HuH-7.5 (cell line): Measurements from ENCODE around the gene GRIA1.

Experiments
- DNase-seq: peaks from one replicate; pipeline ENCODE4 v3.0.0; 2011; ENCODE audit warnings: low spot score

GRIA1 gene

DNA sequence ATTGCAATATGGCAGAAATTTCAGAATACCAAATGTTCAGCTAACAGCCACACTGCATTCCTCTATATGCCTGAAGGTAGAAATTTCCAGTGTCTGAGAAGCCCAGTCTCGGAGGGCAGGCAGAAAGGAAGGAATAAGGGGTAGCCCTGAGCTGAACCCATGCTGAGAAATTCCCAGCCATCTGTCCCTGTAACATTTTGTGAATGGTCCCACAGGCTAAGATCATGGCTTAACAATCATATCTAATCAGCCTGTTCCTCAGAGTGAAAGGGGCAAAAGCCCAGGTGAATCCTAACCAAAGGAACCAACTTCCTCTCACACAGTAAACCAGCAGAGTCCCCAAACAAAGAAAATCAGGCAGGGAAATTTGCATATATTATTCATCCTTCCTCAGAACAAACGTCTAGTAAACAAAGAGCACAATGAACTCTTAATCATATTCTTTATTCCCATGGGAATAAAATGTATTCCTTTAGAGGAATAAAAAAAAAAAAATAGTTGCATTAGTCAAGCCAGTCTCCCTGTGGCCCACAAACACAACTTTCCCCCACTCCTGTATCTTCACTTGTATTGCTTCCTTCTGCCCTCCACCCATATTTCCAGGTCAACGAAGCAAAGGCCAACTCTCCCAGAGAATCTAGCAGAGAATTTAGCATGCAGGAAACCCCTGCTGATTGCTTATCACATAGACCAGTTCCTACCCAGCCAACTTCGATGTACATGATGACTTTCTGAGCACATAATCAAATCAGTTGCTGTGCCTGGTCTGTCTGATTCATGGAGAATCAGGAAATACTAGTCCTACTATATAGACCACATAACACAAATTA is 290.6 kb downstream of the GRIA1 start:
- no peak for DNase-seq

DNA sequence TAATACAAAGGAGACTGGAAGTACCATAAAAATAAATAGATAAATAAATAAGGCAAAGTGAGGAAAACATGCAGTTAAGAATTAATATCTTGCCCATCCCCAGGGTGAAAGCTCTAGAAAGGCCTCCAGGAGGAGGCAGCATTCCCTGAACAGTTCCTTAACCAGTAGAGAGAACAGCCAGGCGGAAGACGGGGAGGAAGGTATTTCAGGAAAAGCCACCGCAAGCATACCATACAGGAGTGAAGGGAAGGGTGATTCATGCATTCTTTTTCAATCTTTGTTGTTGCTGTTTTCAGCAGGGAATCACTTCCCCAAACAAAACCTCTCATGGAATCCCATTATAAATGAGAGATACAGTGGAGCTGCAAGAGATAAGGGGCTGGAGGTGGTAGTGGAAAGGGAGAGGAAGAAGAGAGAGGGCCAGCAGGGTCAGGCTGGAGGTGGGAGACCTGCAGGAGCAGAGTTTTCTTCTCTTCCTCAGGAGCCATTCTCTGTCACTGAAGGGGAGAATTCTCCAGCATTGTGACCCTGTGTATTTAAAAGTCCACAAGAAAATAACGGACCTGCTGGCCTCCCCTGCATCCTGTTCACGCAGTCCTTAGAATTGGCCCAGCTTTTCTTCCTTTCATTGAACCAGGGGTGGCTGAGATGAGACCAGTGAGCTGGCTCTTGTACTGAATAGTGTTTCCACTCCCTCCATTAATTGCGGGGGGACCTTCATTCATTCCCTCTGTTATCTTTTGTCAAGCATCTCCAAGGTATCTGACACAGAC is 292.3 kb downstream of the GRIA1 start:
- DNase-seq = no peak

DNA sequence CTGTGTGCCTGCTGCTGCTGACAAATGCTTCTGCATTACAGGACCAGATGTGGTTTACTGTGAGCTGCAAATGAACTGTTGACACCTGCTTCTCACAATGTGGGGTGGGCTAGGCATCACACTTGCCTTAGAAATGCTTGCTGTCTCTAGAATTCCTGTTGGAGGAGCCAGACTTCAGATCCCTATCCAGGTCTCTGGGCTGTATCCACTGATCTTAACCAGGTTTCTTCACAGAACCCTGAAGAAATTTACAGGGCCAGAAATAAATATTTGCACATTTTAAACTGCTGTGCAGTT is 292.8 kb downstream of the GRIA1 start:
- no peak for DNase-seq

DNA sequence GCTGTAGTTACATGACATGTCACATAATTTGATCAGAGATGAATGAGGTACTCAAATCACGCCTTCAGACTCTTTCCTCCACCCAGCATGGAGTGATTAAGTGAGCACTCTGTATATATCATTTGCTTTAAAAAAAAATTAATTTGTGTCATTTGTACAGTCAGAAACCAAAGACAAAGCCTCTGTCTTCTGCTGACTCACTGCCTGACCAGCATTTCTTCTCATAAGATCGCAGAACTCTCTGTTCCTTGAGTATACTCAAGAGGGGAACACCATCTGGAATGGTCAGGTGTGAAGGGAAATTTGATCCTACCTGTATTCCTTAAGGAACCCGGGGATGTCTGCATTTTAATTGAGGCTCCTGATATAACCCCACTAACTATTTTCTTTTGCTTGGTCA is 293.8 kb downstream of the GRIA1 start:
- DNase-seq = no peak

DNA sequence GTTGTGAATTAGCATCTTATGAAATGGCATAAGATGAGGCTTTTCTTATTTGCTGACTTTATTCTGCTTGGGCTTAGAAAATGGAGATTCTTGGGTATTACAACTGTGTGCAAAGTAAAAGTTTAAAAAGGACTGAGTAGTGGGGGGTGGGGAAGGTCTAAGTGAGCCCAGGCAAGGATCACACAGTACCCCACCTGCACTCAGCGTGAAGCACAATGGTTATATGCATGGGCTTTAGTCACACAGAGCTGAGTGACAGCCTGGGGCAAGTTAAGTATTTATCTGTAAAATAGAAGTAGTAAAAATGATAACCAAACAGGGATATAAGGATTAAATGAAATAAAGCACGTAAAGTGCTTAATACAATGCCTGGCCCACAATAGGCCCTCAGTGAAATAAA is 300.9 kb downstream of the GRIA1 start:
- no peak for DNase-seq

DNA sequence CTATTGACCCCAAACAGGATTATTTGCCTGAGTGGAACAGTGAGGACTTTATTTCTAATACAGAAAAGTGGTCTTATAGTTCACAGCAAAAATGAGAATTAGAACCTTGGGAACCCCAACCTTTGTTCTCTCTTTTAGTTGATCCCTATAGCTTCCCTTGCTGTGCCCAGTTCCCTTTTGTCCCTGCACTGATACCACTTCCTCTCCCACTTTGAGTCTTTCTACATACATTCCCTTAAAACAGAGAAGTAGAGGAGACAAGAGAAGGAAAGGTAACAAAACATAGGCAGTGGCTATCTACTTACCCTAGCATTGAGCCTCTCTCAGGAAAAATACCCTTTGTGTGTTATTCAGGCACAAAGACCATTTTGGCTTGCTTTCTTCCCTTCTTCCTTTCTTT is 301.8 kb downstream of the GRIA1 start:
- no peak for DNase-seq

DNA sequence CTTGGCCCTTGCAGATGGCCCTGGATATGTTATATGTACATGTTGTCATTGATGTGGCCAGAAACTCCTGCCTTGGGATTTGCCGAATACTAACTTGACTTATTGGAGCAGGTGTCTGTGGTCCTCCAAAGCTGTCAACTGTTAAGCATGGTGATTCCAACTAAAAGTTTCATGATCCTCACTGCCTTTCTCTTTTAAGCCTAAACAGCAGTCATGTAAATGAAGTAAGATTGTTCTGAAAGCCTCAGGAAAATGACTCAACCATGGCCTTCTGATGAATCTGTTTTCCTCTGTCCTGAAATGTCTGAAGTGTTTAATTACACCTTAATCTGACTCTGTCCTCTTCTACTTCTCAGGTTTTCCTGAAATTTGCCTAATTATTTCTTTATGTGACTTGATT is 303.2 kb downstream of the GRIA1 start:
- DNase-seq = no peak

DNA sequence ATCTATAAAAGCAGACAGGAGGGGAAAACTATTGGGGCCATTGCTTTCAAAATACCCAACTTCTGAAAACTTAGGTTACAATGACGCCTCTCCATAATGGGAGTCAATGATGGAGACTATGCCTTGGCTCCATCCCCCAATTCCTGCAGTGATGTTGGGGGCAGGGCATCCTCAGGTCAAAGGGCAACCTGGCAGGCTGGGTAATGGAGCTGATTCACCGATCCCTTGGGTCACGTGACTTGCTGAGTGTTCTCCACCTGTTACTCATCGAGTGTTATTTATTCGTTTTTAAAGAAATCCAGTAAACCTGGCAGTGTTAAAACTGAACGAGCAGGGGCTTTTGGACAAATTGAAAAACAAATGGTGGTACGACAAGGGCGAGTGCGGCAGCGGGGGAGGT is 303.9 kb downstream of the GRIA1 start:
- DNase-seq = no peak

DNA sequence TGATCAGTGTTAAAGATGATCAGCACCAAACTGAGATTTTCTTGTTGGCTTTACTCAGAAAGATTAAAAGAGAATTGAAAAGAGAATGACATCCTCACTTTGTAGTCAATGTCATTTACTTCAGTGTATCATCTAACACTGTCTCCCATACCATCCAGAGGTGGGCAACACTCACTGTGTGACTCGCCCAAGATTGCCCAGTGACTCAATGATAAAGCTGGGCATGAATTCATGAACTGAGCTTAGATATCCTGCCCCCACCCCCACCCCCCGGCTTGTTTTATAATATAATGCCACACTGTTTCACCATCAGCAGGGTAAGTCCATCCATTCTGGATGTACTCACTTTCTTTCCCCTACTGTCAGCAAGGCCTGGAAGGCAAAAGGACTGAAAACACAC is 306.1 kb downstream of the GRIA1 start:
- no peak for DNase-seq

DNA sequence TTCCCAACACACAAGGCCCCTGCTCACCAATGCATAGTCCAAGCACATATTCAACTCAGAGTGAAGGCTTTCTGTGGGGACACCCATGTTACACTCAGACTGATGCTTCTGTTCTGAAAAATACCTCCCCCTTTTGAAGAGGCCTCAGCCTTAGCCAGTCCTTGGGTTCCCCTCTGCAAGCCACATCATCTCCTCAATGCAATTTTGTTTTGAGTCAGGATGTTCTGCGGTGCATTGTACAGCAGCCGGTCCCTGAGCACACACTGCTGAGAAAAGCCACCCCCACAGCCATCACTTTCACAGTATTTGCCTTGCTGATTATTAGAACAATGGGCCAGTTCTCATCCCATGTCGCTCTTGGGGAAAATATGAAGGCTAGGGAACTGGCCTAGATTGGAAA is 307.0 kb downstream of the GRIA1 start:
- DNase-seq = no peak

DNA sequence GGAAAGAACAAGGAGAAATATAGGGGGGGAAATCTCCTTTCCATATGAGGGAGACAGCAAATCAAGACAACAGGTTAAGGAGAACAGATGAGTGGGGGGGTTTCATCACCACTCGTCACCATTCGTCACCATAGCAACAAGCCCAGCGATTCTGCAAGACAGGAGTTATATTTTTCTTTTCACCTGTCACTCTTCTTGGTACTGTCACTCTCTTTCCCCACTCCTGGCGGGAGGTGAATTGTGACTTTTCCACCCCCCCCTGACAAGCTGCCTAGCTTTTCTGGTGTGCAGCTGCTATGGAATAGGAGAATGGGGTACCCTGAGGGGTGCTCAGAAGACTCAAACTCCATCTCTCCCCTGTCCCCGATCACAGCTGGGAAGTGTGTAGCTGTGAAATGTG is 308.4 kb downstream of the GRIA1 start:
- DNase-seq = no peak

DNA sequence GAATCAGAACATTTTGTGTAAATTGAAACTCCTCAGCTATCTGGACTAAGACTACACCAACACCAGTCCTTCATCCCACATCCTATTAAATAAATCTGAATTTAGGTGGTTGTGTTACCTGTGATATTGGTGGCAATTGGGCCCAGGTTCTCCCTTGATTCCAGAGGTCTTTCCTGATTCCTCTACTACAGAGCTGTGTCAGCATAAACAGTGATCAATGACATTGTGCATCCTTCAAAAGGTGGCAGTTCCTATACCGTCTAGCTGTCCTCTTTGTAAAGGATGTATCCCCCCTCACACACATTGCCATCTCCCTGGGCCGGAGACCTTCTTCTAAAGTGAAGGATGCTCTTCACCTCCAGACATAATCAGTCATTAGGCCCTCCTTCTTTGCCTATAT is 309.0 kb downstream of the GRIA1 start:
- DNase-seq = no peak

DNA sequence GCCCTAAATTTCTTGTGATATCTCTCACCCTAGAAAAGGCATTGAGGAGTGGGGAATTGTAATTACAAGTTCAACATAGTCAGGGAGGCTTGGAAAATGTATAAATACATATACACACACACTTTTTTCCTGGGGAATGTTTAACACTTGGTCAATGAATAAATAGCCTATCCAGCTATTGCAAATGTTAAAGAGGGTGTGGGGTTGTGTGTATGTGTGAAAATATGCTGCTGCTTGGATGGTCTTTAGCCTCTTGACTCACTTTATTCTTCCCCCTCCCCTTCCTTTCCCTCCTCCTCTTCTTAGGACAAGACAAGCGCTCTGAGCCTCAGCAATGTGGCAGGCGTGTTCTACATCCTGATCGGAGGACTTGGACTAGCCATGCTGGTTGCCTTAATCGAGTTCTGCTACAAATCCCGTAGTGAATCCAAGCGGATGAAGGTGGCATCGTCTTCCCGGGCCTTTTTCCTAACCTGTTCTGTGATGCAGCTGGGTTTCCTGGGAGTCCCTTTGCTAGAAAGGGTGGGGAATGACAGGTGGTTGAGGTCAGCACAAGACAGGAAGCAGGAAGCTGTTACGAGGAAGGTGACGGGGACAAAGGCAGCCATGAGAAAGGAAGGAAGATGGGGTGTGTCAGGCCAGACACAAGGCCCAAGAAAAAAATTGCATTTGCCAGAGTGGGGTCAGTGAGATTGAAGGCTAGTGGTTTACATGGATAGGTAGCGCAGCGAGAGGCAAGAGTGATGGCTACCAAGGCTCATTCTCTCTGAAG is 311.8 kb downstream of the GRIA1 start:
- DNase-seq = no peak

DNA sequence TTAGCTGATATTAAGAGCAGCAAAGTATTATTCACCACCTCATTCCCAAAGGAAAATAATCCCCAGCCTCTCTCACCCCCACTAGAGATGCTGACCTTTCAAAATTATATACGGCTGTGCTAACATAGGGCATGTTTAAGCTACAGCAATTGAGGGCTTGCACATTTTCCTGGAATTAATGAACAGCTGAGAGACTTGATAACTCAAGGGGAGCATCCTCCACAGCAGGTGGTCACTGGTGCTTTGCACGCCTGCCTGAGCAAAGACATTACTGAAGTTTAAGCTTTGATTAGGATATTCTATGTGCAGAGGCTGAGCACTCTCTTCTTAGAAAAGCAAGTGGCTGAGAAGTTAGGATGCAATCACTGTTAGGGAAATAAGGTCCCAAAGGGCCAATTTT is 317.3 kb downstream of the GRIA1 start:
- no peak for DNase-seq

DNA sequence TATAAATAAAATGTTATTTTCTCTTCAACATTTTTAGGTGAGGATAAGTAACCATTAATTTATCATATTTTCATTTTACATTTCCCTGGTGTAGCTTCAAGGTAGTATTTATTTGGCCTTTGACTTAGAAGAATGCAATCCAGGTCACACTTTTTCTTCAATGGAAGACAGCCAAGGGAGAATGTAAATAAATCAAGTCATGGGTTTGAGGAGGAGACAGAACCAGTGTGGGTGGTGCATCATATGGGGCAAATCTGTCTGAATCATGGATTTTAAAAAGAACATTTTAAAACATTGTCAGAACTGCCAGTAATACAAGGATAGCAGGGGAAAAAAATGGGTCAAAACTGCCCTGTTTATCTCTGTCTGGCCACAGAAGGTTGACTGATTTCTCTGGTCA is 318.7 kb downstream of the GRIA1 start:
- no peak for DNase-seq

DNA sequence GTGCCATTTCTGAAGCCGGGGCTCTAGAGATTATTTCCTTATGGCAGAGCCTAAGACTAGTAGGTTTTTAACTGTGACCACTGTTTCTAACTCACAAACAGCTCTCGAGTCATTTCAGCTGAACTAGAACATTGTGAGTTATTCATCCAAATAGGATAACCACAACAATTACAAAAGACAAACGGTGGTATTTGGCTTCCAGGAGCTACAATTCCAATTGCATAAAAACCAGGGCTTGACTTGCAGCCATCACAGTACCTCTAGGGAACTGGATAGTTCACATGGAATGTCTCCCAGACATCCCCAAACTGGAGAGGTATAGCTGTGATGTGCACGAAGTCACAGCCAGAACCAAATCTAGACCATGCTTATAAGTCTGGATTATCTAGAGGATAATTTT is 323.4 kb downstream of the GRIA1 start:
- no peak for DNase-seq

DNA sequence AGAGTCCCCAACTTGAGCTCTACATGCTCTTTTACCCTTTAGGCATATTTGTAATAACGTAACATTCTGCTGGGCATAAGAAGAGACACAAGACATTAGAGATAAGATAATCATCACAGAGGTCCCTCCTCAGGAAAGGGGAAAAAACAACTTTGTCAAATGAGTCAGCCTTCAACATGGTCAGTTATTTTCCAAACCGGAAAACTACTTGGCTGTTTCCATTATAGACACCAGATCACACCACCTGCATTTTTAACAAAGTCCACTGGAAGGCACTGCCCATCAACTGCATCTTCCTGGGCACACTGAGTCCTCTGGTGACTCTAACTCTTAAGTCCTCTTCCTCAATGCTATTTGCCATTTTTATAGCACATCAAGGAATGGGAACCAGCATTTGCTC is 326.4 kb downstream of the GRIA1 start:
- DNase-seq = no peak

DNA sequence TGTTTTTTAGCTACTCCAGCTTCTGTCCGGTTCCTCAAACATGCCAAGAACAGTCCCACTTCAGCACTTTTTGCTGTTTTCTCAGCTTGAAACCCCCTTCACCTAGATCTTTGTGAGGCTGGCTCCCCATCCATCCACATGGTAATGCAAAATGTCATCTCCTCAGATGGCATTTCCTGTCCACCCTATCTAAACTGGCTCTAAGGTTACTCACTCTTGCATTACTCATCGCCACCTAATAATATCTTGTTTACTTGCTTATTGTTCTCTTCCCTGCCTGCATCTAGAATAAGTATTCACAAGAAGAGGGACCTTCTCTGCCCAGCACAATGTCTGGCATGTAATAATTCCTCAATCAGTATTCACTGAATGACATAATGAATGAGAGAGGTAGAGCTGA is 328.2 kb downstream of the GRIA1 start:
- DNase-seq = no peak

DNA sequence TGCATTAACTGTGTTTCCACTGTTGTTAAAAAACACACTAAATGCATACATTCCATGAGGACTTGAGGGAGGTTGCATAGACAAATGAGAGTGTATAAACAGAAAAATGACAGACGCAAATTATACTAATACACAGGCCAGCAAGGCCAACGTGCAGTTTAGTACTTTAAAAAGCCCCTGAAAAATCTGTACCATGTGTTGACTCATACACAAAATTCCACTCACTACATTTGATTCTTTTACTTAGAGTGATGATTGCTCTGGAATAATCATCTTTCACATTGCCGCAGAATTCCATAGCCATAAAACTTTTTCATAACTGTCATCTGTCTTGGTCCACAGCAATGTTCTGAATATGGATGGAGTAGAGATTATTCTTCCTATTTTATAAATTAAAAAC is 332.6 kb downstream of the GRIA1 start:
- no peak for DNase-seq

DNA sequence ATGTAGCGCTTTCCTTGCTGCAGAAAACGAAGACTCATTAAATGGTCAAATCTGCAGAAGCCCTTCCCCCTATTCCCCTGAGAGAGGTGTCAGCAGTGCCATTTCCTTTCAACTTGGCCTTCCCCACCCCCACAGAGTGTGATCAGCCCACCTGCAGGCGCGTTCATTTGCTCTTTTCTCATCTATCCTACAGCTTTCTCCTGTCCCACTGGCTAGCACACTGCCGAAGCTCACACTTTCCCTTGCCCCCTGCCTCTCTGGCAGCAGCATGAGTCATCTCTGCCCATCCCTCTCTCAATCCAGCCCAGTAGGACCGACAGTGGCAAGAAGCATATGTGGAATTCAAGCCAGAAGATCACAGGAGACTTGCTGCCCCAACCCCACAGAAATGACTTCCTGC is 334.4 kb downstream of the GRIA1 start:
- no peak for DNase-seq

DNA sequence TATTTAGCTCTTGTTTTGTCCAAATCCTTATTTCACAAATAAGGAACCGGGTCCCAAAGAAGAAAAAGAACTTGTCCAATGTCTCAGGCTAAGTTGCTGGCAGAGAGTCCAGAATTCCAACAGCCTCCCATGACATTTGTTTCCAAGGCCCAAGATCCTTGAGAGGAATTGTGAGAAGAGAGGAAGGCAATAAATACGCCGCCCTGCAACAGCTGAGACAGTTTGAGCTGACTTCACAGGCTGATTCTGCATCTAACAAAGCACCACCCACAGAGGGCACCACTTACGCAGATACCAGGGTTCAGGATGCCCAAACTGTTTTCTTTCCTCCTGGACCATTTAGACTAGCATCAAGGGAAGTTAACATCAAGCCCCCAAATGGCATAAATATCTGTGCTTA is 336.9 kb downstream of the GRIA1 start:
- no peak for DNase-seq

DNA sequence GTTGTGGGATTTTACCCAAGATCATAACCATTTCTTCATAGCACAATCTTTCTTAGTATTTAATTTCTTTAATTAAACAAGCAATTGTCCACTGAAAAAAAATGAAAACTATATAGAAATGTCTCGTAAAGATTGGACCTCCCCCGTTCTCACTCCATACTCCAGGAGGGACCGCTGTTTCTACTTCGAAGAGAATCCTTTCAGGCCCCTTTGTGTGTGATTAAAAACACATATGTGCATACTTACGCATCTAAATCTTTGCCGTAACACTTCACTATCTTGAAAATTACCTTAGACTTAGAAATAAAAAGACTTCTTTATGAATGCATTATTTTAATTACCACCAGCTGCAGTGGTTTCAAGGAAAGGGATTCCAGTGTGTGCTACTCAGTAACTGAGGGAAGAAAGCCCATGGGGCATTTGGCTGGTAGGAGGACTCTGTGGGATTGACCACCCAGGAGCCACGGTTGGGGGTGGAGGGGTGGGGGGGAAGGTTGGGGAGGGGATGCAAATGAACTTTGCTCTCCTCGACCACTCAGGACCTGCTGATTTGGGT is 339.1 kb downstream of the GRIA1 start:
- DNase-seq = no peak

DNA sequence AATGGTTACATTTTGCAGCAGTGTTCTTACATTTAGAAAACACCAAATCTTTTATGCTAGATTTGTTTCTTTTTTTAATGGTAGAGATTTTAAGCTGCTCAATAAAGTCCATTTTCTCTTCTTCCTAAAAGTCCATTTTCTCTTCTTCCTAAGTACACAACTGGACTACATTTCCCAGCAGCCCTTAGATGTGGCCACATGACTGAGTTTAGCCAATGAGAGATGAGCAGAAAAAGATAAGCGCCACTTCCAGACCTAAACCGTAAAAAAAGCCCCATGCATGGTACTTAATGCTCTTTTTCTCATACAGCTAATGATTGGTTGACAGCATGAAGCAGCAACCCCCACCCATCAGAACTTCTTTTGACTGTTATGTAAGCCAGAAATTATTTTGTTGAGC is 341.5 kb downstream of the GRIA1 start:
- DNase-seq = no peak
